Left lung (tissue), 10 donors: ENCODE data around the gene HMG20B. TPM values are rescaled to one million over a fixed set of nuclear protein-coding genes. Genes with fewer than 3 reads are reported as not detected.
A peak's percentile ranks its signal among the peaks of the same experiment; 100 is the strongest.

Experiments
- ATAC-seq: fragments of 200-7000 bp; cut with Tn5 transposase; one replicate; pipeline ENCODE4 v1.9.1; 2020; ENCODE audit warnings: moderate library complexity
- DNase-seq, 4 donors: peaks; one replicate each; pipeline ENCODE4 v3.0.0-alpha.2; 2013 to 2020
- H3K27ac ChIP-seq, 2 donors: fragments of 200-600 bp; sonication (generic) in 1 of 2; one replicate each; pipeline versions ENCODE4 v1.5.0 to v1.8.0; 2020 to 2021
- H3K27me3 ChIP-seq, 2 donors: fragments of 200-600 bp; sonication (generic) in 1 of 2; one replicate each; pipeline versions ENCODE4 v1.5.0 to v1.8.0; 2020 to 2021
- H3K36me3 ChIP-seq, 2 donors: fragments of 200-600 bp; sonication (generic) in 1 of 2; one replicate each; pipeline versions ENCODE4 v1.5.0 to v1.8.0; 2020 to 2021
- H3K4me1 ChIP-seq, 2 donors: fragments of 200-600 bp; one replicate each; pipeline ENCODE4 v1.8.0; 2021
- H3K4me3 ChIP-seq, 2 donors: fragments of 200-600 bp; sonication (generic) in 1 of 2; one replicate each; pipeline versions ENCODE4 v1.5.0 to v1.8.0; 2020 to 2021; ENCODE audit warnings: mild to moderate bottlenecking in 1 of 2
- H3K9me3 ChIP-seq, 2 donors: fragments of 200-600 bp; sonication (generic) in 1 of 2; one replicate each; pipeline versions ENCODE4 v1.5.0 to v1.8.0; 2020 to 2021
- intact Hi-C, 2 donors: fragments of 100-400 bp; cut with DNase I; formaldehyde crosslinking; loops; one replicate each; pipeline versions ENCODE4 v1.11.2 to v1.14.2; 2022
- polyA plus RNA-seq, 6 donors: library from polyadenylated mRNA; unstranded; fragments of 120-200 nt; gene quantifications; one replicate each; pipeline ENCODE4 v1.2.1, GENCODE V29; 2013; ENCODE audit not compliant: insufficient read length in 6 of 6
- total RNA-seq, 2 donors: library from RNA; stranded (reverse); fragmentation: NEBNext Ultra II Directional; extraction: Animal tissue kit (Norgen Biotek cat#: 25700); gene quantifications; one replicate each; pipeline ENCODE4 v1.2.1, GENCODE V29; 2021
- TF ChIP-seq, protein P1 (sequence below), 2 donors: fragments of 200-600 bp; sonication (generic) in 1 of 2; IDR thresholded peaks; one replicate each; pipeline versions ENCODE4 v1.5.0 to v1.8.0; 2021; ENCODE audit warnings: antibody characterized with exemption in 2 of 2
- donor health status: DM: no; HTN: yes; CAD: no.
- donor health status: DM: no; HTN: no; CAD: no.

Gene HMG20B
- total and polyA plus RNA-seq, 8 donors: 50.9 to 104 (median 87.0) TPM

DNA sequence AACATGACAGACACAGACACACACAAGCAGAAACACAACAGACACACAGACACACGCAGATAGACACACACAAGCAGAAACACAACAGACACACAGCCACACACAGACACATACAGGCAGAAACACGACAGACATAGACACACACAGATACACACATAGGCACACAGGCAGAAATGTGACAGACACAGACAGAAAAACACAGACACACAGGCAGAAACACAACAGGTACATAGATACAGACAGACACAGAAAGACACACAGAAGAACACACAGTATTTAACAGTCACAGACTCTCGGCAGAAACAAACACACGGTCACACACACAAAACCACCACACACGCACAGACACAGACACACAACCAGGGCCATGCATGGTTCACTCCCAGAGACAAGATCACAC, 33.0 kb downstream of the HMG20B start:
- intact Hi-C loops: no loop called here
- Histone ChIP-seq H3K4me1 (peaks cover 3 to 57% of the 10 kb centered on the region in 2 donors), H3K4me3 (peak overlapping the region; percentile 40 to 50), H3K9me3 (no peaks in the 10 kb centered on the region), H3K27ac (no peak overlapping the region), H3K27me3 (peaks cover 0 to 46% of the 10 kb centered on the region in 2 donors), H3K36me3 (peaks cover 0 to 6% of the 10 kb centered on the region in 2 donors)
- ATAC-seq (no peak), DNase-seq (no peak)
- TF ChIP-seq, protein P1, sequence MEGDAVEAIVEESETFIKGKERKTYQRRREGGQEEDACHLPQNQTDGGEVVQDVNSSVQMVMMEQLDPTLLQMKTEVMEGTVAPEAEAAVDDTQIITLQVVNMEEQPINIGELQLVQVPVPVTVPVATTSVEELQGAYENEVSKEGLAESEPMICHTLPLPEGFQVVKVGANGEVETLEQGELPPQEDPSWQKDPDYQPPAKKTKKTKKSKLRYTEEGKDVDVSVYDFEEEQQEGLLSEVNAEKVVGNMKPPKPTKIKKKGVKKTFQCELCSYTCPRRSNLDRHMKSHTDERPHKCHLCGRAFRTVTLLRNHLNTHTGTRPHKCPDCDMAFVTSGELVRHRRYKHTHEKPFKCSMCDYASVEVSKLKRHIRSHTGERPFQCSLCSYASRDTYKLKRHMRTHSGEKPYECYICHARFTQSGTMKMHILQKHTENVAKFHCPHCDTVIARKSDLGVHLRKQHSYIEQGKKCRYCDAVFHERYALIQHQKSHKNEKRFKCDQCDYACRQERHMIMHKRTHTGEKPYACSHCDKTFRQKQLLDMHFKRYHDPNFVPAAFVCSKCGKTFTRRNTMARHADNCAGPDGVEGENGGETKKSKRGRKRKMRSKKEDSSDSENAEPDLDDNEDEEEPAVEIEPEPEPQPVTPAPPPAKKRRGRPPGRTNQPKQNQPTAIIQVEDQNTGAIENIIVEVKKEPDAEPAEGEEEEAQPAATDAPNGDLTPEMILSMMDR (IDR thresholded peaks at IDR 0.05): no peak

DNA sequence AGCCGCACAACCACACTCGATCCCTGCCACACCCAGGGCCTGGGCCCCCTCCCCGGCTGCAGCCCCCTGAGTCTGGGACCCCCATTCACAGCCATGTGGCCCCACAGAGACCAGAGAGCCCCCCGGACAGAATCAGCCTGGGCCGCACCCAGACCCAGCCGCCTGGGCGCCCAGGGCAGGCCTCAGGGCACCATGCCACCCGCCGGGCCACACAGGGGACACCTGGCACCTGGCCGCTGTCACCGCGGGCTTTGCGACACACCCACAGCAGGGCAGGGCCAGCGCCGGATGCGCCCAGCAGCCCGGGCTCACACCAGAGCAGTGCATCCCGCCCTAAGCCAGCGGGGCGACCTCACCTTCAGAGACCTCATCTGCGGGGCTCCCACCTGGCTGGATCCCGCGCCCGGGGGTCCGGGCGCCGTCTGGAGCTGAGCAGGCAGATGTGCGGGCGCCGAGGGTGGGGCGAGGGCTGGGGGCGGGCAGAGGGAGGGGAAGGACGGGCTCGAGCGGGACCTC, 33.5 kb downstream of the HMG20B start:
- peak overlapping the region; percentile 40 to 50 for H3K4me3 ChIP-seq
- H3K27me3 ChIP-seq: peaks cover 0 to 46% of the 10 kb centered on the region in 2 donors
- intact Hi-C loops: no loop called here
- TF ChIP-seq, protein P1 (IDR thresholded peaks at IDR 0.05): no peak
- H3K36me3 ChIP-seq: peaks cover 0 to 10% of the 10 kb centered on the region in 2 donors
- peaks cover 3 to 57% of the 10 kb centered on the region in 2 donors for H3K4me1 ChIP-seq
- H3K27ac ChIP-seq: peak overlapping the region; percentile 72 to 77
- DNase-seq (peak in 1 of 4 donors; percentile 85), ATAC-seq (peak; percentile 64)
- H3K9me3 ChIP-seq: no peaks in the 10 kb centered on the region

DNA sequence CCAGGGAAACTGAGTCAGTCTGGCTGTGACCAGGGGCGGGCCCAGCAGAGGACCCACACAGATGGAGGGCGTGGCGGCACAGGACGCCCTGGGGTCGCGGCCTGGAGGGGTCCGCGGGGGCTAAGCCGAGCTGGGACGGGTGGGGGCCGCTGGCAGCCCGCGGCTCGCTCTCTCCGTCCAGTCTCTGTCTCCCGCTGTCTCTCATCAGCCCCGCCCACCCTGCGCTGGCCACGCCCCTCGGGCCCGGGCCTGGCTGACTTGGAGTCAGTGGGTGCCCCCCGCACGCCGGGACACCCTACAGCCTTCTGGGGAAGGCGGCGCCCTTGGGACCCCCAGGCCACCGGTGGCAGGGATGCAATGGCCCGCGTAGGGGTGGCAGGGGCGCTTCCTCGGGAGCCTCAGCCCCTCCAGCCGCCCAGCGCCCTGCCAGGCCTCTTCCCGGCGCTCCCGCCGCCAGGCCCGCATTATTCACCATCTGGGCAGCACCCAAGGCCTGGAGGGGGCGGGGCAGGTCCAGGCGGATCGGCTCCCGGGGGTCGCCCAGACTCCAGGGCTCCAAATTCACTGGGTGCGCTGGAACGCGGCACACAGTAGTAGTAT, 34.0 kb downstream of the HMG20B start, which contains the start of gene TBXA2R:
Gene TBXA2R (minus strand): TSS at position 186 of the 600 bp plus-strand sequence. CDS start 6,241 bp downstream, outside the sequence.
- Histone ChIP-seq H3K27me3 (peaks cover 0 to 46% of the 10 kb centered on the region in 2 donors), H3K9me3 (no peaks in the 10 kb centered on the region), H3K4me3 (peak within 1 kb of the TSS; percentile 40 to 50), H3K36me3 (peaks cover 0 to 16% of the 10 kb centered on the region in 2 donors), H3K27ac (peak within 1 kb of the TSS; percentile 72 to 77), H3K4me1 (peaks cover 3 to 57% of the 10 kb centered on the region in 2 donors)
- DNase-seq (peak in 3 of 4 donors; percentile 58 to 91 (median 72)), ATAC-seq (peak; percentile 81)
- intact Hi-C loops: no loop called here
- TF ChIP-seq, protein P1 (IDR thresholded peaks at IDR 0.05): no peak

DNA sequence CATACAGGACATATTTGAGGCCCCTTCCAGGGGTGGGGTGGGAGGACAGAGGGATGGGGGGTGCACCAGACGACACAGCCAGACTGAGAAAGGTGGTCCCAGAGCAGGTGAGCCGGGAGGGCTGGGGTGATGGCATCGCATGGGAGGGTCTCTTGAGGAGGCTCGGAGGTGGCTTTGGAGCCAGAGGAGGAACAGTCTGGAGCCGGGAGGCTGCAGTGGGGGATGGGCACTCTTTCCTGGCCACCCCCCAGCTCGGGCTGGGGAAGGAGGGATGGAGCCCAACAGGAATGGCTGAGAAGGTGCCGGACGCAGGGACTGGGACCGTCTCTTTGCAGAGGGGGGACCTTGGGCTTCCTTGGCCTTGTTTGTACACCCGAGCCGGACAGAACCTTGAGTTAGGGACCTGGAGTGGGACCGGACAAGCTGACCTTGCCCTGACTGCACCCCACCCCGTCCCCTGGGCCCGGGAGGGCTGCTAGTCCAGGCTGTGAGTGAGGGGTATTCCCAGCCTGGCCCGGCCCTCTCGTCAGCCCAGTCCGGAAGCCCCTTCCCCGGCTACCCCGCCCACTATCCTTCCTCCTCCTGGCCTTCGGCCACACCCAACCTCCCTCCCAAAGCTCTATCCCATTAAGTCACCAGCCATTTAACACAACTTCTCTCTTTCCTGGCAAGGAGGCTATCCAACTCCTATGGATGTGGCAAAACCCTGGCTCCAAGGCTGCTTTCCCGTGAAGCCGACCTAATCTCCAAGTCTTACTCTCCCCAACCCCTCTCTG, 34.7 kb downstream of the HMG20B start:
- intact Hi-C loops: no loop called here
- H3K4me3 ChIP-seq: peak overlapping the region; percentile 40 to 50

More for the DNA sequence above, 34.7 kb downstream of the HMG20B start:
- TF ChIP-seq, protein P1 (IDR thresholded peaks at IDR 0.05): no peak
- H3K9me3 ChIP-seq: no peaks in the 10 kb centered on the region
- H3K27ac ChIP-seq: peak overlapping the region; percentile 72 to 77
- peak; percentile 33 for ATAC-seq
- peak in 3 of 4 donors; percentile 53 to 70 (median 58) for DNase-seq
- H3K36me3 ChIP-seq: peaks cover 0 to 23% of the 10 kb centered on the region in 2 donors
- H3K27me3 ChIP-seq: peaks cover 0 to 46% of the 10 kb centered on the region in 2 donors
- H3K4me1 ChIP-seq: peaks cover 3 to 57% of the 10 kb centered on the region in 2 donors
